GM10266 (cell line): ENCODE results near the gene TRIM75.
A peak's percentile ranks its signal among the peaks of the same experiment; 100 is the strongest.
"Not testable (repeated sequence)": the region's sequence is repeated elsewhere in the genome, so short reads cannot be mapped to it uniquely, and the experiment has no call there.

Experiments
- DNase-seq: peaks from one replicate; pipeline ENCODE4 v3.0.0; 2012; ENCODE audit errors: extremely low spot score
- TF ChIP-seq, protein P1 (sequence below): IDR thresholded peaks from 2 replicates; pipeline ENCODE4 v1.5.1; 2012; ENCODE audit warnings: mild to moderate bottlenecking, low read depth; ENCODE audit not compliant: control insufficient read depth, insufficient read depth; ENCODE audit errors: missing control alignments

TRIM75 gene

DNA sequence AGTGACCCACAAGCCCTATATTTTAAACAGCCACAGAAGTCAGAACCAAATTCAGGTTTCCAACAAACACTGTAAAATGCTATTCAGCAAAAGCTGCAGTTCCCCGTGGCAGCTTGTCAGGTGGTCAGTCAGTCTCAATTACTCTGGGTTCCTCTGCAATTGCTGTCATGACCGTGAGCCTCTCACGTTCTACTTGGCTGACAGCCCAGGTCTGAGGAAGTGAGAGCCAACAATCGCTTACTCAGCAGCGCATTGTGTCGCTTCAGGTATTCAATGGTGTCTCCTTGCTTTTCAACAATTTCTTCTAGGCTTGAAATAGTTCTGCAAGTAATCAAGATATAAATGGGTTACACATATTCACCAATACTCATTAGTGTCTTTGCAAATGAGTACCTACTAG is 25.8 kb downstream of the TRIM75 start:
- no peak for DNase-seq
- TF ChIP-seq, protein P1, sequence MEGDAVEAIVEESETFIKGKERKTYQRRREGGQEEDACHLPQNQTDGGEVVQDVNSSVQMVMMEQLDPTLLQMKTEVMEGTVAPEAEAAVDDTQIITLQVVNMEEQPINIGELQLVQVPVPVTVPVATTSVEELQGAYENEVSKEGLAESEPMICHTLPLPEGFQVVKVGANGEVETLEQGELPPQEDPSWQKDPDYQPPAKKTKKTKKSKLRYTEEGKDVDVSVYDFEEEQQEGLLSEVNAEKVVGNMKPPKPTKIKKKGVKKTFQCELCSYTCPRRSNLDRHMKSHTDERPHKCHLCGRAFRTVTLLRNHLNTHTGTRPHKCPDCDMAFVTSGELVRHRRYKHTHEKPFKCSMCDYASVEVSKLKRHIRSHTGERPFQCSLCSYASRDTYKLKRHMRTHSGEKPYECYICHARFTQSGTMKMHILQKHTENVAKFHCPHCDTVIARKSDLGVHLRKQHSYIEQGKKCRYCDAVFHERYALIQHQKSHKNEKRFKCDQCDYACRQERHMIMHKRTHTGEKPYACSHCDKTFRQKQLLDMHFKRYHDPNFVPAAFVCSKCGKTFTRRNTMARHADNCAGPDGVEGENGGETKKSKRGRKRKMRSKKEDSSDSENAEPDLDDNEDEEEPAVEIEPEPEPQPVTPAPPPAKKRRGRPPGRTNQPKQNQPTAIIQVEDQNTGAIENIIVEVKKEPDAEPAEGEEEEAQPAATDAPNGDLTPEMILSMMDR, result no peak

DNA sequence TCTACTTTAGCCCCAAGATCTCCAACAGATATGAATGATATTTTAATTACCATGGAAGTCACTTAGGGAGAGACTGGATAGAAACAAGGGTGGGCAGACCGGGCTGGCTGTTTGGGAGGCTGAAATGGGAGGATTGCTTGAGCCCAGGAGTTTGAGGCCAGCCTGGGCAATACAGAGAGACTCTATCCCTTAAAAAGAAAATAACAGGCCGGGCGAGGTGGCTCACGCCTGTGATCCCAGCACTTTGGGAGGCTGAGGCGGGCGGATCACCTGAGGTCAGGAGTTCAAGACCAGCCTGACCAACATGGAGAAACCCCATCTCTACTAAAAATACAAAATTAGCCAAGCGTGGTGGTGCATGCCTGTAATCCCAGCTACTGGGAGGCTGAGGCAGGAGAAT is 31.1 kb downstream of the TRIM75 start:
- not testable (repeated sequence) for DNase-seq

DNA sequence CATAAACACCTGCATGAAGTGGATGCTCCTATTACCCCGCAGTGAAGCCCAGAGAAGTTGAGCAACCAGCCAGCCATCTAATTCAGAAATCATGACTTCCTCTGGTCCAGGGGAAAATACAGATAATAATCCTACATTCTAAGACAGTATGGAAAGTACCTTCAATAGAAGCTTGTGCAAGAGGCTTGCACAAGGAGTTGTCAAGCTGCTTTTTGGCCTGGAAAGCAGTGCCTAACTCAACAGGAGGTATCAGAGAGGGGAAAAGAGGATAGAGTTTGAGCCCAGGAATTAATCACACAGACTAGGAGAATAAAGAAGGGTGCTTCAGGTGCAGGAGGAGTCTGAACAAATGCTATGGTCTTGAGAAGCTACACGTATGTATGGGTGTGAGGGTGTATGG is 32.3 kb downstream of the TRIM75 start:
- DNase-seq, result no peak
- TF ChIP-seq, protein P1, result no peak

DNA sequence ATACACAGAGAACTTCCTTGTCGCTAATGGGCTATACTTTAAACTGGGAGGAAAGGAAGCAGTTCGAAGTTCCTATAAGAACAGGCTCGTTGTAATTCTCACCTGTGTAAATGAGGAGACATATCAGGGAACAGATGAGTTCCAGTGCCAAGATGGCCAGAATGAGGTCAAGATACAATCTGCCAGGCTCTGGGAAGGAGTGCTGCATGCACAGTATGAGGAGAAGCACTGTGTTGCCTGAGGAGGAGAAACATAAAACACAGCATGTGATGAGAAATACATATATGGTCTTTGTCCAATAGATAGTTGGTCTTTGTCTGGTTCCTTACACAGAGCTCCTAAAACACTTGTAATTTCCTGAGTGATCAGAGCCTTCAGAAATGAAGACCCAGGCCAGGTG is 34.7 kb downstream of the TRIM75 start:
- TF ChIP-seq, protein P1, result no peak
- no peak for DNase-seq

DNA sequence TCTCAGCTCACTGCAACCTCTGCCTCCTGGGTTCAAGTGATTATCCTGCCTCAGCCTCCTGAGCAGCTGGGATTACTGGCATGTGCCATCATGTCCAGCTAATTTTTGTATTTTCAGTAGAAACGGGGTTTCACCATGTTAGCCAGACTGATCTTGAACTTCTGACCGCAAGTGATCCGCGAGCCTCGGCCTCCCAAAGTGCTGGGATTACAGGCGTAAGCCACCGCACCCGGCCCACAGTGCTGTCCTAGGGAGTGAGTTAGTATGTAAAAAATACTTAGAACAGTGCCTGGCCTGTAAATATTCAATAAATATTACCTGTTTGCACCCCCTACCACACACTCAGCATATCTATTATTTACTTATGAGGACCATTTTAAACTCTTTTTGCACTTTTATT is 38.5 kb downstream of the TRIM75 start:
- DNase-seq, result not testable (repeated sequence)

DNA sequence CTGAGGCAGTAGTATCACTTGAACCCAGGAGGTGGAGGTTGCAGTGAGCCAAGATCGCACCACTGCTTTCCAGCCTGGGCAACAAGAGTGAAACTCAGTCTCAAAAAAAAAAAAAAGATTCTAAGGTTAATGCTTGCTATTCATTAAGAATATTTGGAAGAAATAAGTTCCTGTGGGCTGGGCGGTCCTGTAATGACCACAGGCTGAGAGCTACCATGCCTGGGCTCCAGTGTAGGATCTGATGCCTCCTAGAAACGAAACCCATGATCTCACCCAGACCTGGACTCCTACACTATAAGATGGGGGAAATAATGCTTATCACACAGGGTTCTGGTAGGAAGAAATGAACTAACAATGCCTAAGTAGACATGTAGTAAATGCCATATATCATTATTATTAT is 41.2 kb downstream of the TRIM75 start:
- TF ChIP-seq, protein P1, result no peak
- no peak for DNase-seq

DNA sequence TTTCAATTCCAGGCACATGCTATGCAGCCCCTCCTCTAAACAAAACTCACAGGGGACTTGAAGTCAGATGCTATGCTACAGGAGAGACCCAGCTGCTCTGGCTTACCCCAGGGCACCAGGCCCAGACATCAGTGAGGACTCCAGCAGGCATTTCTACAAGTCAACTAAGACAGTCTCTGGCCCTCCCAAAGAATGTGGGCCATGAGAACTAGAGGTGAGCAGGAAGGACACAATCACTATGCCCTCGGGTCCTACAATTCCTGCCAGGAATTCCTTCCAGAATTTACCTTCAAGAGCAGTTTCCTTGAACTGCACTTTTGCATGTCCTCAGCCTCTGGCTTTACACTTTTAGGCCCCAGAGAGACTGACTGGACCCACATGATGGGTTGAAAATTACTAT is 41.6 kb downstream of the TRIM75 start:
- DNase-seq, result no peak
- TF ChIP-seq, protein P1, result no peak

DNA sequence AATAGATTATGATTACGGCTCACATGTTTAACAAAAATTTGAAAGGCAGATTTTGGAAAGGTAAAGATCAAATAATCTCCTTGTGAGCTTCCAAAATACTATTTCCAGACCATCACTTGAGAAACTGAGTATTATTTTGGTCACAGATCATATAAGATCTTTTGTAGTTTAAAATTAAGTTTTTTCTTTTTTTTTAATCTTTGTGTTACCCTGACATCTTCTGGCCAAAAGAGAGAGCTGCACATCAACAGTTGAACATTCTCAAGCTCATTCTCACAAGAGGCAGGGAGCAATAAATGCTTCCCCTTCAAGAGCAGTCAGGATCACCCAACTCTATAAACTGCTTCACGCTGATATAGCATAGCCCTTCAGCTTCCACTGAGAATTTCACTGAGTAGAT is 43.1 kb downstream of the TRIM75 start:
- TF ChIP-seq, protein P1, result peak; percentile 47
- no peak for DNase-seq

DNA sequence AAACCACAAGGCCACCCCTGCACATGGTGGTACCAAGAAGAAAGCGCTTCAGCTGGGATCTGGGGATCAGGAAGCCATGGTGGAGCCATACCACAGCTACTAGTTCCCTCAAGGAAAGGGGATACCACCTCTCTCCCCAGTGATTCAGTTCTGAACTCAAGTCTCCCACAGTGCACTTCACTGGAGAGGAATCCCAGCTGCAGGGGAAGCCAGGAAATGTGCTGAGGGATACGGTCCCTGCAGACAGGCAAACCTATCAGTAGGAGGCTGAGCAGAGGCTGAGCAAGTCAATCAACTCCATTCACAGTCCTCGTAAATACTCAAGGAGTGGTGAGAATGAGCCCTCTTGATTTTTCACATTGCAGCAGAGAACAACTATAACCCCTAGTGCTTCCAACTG is 48.0 kb downstream of the TRIM75 start:
- TF ChIP-seq, protein P1, result no peak

More for the DNA sequence above, 48.0 kb downstream of the TRIM75 start:
- no peak for DNase-seq
